Left ventricle myocardium inferior (tissue), 1 donor: ENCODE results near the gene SUGCT. TPM values are rescaled to one million over a fixed set of nuclear protein-coding genes. Genes with fewer than 3 reads are reported as not detected.

Experiments used
- DNase-seq: peaks from one replicate; pipeline ENCODE4 v3.0.0-alpha.2; 2020
- H3K27ac ChIP-seq: fragments of 200-600 bp; replicated peaks from 2 replicates; pipeline ENCODE4 v1.8.0; 2021
- H3K27me3 ChIP-seq: fragments of 200-600 bp; 2 replicates; pipeline ENCODE4 v1.8.0; 2021; ENCODE audit warnings: low read depth
- H3K36me3 ChIP-seq: fragments of 200-600 bp; 2 replicates; pipeline ENCODE4 v1.8.0; 2021
- H3K4me1 ChIP-seq: fragments of 200-600 bp; 2 replicates; pipeline ENCODE4 v1.8.0; 2021
- H3K4me3 ChIP-seq: fragments of 200-600 bp; 2 replicates; pipeline ENCODE4 v1.8.0; 2021; ENCODE audit warnings: mild to moderate bottlenecking, moderate library complexity
- H3K9me3 ChIP-seq: fragments of 200-600 bp; replicated peaks from 2 replicates; pipeline ENCODE4 v1.8.0; 2021
- intact Hi-C: fragments of 100-400 bp; cut with micrococcal nuclease; formaldehyde crosslinking; loops from one replicate; pipeline ENCODE4 v1.11.0; 2022
- total RNA-seq: library from RNA; stranded (reverse); fragmentation: NEBNext Ultra II Directional; extraction: Animal tissue kit (Norgen Biotek cat#: 25700); gene quantifications from one replicate; pipeline ENCODE4 v1.2.1, GENCODE V29; 2021
- TF ChIP-seq, protein P1 (sequence below): fragments of 200-600 bp; IDR thresholded peaks from 2 replicates; pipeline ENCODE4 v1.8.0; 2021; ENCODE audit warnings: antibody characterized with exemption, mild to moderate bottlenecking, borderline replicate concordance
- donor health status: DM: no; HTN: yes; CAD: no; lungs with severe emphysema.

SUGCT gene
- total RNA-seq, 1 donor from 2014 or later = 5.0 TPM

DNA sequence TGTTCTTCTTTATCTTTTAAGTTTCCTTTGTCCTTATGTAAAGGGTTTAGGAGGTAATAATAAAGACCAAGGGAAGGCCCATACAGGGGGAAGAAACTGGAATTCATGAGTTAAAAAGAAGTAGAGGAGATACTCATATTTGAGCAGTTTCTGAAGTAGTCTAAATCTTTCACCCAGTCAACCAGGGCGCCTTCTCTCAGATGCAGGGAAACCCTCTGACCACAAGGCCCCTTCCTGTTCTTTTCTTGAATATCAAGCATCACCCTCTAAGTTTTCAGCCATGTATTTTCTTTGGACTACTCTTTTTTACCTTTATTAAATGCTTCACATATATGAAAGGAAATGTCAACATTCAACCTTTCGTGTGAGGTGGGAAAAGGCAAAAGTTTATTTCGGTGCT, 630.8 kb downstream of the SUGCT start:
- intact Hi-C loops = no loop called here
- Histone ChIP-seq H3K9me3 (no peaks in the 10 kb centered on the region), H3K4me1 (no peaks in the 10 kb centered on the region), H3K4me3 (no peak overlapping the region), H3K27ac (no peak overlapping the region), H3K36me3 (no peaks in the 10 kb centered on the region), H3K27me3 (no peaks in the 10 kb centered on the region)
- TF ChIP-seq, protein P1, sequence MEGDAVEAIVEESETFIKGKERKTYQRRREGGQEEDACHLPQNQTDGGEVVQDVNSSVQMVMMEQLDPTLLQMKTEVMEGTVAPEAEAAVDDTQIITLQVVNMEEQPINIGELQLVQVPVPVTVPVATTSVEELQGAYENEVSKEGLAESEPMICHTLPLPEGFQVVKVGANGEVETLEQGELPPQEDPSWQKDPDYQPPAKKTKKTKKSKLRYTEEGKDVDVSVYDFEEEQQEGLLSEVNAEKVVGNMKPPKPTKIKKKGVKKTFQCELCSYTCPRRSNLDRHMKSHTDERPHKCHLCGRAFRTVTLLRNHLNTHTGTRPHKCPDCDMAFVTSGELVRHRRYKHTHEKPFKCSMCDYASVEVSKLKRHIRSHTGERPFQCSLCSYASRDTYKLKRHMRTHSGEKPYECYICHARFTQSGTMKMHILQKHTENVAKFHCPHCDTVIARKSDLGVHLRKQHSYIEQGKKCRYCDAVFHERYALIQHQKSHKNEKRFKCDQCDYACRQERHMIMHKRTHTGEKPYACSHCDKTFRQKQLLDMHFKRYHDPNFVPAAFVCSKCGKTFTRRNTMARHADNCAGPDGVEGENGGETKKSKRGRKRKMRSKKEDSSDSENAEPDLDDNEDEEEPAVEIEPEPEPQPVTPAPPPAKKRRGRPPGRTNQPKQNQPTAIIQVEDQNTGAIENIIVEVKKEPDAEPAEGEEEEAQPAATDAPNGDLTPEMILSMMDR = no peak
- DNase-seq = no peak

DNA sequence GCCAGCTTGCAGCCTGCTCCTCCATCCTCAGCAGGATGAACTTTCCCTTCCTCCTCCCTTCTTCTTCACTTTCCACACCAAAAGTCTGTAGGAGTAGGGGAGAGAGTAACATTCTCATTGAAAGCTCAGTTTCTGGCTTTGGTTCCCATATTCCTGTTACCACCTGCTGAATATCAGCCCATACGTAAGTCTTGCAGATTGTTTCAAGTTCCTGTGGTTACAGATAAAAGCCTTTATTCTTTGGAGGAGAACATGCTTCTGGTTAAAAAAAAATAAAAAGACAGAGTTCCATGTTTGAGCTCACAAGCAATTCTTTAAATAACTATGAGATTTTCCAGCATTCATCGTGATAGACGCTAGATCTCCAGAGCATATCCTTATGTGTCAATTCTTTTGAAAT, 637.3 kb downstream of the SUGCT start:
- DNase-seq = no peak
- intact Hi-C loops = no loop called here
- H3K36me3 ChIP-seq = no peaks in the 10 kb centered on the region
- H3K4me3 ChIP-seq = no peak overlapping the region
- TF ChIP-seq, protein P1 = no peak
- no peak overlapping the region for H3K27ac ChIP-seq
- no peaks in the 10 kb centered on the region for H3K9me3 ChIP-seq
- H3K4me1 ChIP-seq = no peaks in the 10 kb centered on the region
- H3K27me3 ChIP-seq = no peaks in the 10 kb centered on the region

DNA sequence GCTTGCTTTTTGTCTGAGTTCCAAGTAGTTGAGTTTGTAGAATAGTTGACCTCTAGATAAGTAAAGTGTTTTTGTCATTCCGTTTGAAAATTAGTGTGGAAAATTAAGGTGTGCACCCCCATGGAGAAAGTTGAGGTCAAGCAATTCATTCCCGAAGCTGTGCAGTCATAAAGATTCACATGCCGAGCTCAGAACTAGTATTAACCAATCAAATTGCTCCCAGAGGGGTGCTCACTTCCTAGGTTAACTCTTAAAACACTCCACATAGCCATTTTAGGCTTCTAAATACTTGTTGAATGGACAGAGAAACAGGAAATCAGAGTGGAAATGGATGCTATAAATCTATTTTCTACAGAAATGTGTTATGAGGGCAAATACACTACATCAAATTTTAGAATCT, 638.9 kb downstream of the SUGCT start:
- Histone ChIP-seq H3K27ac (no peak overlapping the region), H3K9me3 (no peaks in the 10 kb centered on the region), H3K4me1 (no peaks in the 10 kb centered on the region), H3K27me3 (no peaks in the 10 kb centered on the region), H3K4me3 (no peak overlapping the region), H3K36me3 (no peaks in the 10 kb centered on the region)
- DNase-seq = no peak
- intact Hi-C loops = no loop called here
- TF ChIP-seq, protein P1 = no peak

DNA sequence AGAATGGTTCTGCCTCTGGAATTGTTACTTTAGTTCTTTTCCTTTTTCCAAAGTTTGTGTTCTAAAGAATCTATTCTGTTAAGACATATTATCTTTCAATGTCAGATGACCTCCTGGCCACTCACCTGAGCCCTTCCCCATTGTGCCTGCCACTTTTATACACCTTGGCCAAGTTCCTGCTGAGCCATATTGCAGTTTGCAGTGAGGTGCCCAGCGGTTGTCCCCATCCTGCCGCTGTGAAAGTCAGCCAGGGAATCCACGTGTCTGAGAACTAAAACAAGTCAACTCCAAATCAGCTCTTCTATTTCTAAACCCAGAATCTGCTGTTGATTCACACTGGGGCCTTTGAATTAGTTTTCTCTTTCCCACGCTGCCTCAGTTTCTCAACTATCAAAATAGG, 641.1 kb downstream of the SUGCT start:
- DNase-seq = no peak
- no peak overlapping the region for H3K27ac ChIP-seq

DNA sequence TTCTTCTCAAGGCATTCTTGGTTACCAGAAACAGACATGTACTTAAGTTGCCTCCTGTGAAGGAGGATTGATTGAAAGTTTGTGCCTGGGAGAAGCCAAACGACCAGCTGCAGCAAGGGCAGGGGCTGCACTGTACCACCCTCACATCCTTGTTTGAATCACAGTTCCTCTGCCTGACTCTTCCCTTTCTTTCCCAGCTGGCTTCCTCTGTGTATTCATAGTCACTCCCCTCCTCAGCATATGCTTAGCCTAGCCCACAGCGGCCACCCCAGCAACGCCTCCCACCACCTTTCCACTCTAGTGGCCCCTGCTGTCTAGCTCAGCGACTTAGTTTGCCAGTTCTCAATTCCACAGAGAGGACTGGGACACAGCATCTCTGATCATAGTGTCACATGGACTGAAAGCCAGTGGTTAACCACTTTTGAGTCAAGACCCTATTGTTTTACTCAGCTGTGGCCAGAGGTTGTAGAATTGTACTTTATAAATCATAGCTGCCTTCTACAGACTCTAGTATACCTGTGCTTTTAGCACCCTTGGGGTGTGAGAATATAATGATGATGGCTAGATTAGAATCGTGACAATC, 643.0 kb downstream of the SUGCT start:
- Histone ChIP-seq H3K9me3 (no peaks in the 10 kb centered on the region), H3K27ac (no peak overlapping the region), H3K36me3 (no peaks in the 10 kb centered on the region), H3K4me1 (peaks cover 16% of the 10 kb centered on the region), H3K27me3 (no peaks in the 10 kb centered on the region), H3K4me3 (no peak overlapping the region)
- TF ChIP-seq, protein P1 = no peak
- no peak for DNase-seq
- intact Hi-C loops = no loop called here

More for the DNA sequence above, 641.1 kb downstream of the SUGCT start:
- no peaks in the 10 kb centered on the region for H3K9me3 ChIP-seq
- intact Hi-C loops = no loop called here
- H3K4me3 ChIP-seq = no peak overlapping the region
- no peaks in the 10 kb centered on the region for H3K27me3 ChIP-seq
- TF ChIP-seq, protein P1 = no peak
- peaks cover 10% of the 10 kb centered on the region for H3K4me1 ChIP-seq
- H3K36me3 ChIP-seq = no peaks in the 10 kb centered on the region
